NCI-H2029 (cell line): Measurements from ENCODE around the gene MUC22.
"Not testable (repeated sequence)": the region's sequence is repeated elsewhere in the genome, so short reads cannot be mapped to it uniquely, and the experiment has no call there.

Experiments used
- DNase-seq: peaks from one replicate; lab custom pipeline; 2025; lab: John Stamatoyannopoulos, UW

MUC22 gene

DNA sequence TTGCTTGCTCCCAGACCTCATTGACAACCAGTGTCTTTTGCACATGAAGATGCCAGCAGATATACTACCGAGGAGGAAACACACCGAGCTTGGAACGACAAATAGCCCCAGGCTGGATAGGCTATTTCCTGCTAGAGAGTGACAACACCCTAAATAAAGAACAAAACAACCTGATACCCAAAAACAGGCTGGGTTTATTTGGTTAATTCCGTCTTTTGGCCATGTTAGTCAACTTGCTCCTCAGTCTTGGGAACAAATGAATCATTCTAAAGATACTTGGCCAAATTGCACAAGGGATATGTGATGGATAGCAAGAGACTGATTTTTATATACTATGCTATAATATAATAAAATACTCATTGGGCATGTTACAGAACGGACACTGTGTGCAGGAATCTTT, 11.5 kb upstream of the MUC22 start:
- no peak for DNase-seq

DNA sequence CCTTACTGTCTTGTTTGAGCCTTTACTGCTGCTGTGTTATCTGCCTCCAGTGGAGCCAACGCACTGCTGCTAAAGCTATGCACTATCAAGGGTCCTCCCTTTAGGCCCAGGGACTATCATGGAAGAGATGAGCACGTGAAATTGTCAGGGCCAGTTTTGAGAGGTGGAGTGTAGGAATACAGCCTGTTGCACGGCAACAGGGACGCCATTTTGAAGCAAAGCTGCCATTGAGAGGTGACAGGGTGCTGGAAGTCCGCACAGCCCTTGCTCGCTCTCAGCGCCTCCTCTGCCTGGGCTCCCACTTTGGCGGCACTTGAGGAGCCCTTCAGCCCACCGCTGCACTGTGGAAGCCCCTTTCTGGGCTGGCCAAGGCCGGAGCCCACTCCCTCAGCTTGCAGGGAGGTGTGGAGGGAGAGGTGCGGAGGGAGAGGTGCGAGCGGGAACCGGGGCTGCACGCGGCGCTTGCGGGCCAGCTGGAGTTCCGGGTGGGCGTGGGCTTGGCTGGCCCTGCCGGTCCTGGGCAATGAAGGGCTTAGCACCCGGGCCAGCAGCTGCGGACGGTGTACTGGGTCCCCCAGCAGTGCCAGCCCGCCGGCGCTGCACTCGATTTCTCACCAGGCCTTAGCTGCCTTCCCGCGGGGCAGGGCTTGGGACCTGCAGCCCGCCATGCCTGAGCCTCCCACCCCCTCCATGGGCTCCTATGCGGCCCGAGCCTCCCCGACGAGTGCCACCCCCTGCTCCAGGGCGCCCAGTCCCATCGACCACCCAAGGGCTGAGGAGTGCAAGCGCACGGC, 10.0 kb upstream of the MUC22 start:
- not testable (repeated sequence) for DNase-seq

DNA sequence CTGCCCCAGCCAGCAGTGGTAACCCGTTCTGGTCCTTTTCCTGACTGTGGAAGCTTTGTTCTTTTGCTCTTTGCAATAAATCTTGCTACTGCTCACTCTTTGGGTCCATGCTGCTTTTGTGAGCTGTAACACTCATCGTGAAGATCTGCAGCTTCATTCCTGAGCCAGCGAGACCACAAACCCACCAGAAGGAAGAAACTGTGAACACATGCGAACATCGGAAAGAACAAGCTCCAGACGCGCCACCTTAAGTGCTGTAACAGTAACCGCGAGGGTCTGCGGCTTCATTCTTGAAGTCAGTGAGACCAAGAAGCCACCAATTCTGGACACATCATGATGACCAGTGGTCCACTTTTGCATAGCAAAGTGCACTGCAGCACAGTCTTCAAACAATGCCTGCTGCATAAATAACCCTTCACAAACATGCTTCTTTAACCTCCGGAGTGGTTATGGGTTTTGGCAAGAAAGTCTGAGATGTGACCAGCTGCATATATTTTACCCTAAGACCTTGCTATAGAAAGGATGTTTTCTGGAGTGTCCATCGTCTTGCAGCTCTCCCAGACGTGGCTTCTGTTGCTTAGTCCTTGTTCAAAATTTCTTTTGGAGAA, 8.9 kb upstream of the MUC22 start:
- DNase-seq: no peak

DNA sequence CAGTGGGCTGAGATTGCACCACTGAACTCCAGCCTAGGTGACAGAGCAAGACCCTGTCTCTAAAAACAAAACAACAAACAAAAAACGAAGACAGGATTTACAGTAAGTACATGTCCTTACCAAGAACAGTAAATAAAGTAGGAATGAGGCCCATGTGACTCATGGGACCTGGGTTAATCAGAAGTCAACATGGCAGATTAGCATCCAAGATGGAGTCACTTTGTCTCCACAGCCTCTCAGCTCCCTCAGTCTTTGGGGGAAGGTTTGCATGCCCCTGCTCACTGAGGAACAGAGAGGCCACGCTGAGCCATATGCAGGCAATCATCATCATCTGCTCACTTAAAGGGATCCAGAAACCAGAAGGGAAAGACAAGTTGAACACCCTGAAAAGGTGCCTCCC, 7.8 kb upstream of the MUC22 start:
- no peak for DNase-seq

DNA sequence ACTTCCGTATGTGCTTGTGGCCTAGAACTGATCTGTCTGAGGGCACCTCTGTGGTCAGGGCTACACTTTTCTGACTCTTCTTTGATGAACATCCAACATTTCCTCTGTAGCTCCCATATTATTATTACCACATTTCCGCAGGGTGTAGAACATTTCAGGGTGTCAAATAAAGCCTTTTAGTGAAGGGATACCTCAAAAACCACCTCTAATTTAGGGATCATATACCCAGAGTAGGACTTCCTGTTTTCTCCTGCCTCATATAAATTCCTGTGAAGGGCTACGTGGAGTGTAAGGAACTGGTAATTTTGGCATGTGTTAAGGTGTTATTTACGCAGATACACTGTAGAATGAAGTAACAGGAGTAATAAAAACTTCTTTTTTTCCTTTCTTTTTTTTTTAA, 5.5 kb upstream of the MUC22 start:
- no peak for DNase-seq

DNA sequence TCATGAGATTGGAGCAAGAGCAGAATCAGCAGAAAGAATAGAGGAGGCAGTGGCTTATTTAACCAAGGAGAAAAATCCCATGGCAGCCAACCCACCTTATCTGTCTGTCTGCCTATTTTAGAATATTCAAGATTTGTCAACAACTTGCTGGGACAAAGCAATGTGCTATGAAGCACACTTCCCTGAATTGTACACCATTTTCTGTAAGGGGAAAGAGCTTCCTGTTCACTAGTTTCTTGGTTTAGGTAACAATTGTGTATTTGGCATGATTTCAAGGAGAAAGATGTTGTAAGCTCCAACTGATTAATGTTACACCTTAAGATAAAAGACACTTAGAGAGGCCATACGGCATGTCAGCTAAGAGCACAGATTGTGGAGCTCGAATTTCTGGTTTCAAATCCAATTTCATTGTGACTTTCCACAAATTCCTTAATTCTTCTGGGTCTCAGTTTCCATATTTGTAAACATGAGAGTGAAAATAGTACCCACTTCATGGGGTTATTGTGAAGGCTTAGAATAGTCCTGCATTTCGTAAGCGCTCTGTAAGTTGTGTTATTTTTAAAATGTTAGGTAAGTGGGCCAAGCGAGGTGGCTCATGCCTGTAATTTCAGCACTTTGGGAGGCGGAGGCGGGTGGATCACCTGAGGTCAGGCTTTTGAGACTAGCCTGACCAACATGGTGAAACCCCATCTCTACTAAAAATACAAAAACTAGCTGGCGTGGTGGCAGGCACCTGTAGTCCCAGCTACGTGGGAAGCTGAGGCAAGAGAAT, 4.8 kb upstream of the MUC22 start:
- no peak for DNase-seq

DNA sequence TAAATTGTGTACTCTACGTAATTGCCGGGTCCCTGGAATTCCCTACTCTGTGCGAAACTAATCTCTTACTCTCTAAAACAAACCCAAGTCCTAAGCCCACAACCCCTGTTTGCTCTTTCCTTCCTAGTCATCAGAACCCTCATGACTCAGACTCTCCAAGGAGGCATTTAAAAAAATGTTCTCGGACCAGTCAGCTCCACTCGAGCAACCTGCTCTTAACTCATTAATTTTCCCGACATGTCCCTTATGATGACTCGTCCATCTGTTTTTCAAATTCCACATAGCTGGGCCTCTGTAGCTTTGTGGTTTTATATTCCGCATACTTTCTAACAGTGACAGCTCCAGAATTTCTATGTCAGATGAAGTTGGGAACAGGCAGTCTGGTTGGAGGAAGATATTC, 2.6 kb upstream of the MUC22 start:
- no peak for DNase-seq

DNA sequence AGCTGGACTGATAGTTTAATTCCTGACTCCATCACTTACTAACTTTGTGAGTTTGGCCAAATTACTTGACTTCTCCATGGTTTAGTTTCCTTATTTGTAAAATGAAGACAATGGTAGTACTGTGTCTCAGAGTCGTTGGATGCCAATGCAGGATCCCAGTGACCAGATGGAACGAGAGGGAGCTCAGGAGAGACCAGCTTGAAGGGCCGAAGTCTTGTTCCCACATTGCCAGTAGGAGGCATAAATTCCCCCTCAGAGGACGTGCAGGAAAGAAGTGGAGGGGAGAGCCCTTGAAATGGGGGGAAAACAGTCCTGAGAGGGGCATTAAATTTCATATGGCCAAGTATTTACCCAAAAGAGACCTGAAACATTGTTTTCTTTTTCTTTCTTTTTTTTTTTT, 2.1 kb upstream of the MUC22 start:
- no peak for DNase-seq

DNA sequence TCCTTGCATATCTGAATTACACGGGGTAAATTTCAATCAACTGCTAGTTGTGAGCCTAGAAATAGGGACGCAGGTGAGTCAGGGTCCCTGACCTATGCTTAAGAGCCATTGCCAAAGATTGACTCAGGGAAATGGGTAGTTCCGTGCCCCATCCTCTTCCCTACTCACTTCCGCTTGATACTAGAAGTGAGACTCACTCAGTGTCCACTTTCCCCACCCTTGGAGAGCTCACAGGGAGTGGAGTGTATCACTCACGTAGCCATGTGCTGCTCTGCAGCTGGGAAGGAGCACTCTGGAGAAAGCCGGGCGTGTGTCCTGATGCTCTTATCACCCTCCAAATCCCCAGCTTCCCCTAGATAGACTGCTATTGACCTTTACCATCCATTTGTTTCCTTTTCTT, 543 bp upstream of the MUC22 start:
- DNase-seq: no peak

DNA sequence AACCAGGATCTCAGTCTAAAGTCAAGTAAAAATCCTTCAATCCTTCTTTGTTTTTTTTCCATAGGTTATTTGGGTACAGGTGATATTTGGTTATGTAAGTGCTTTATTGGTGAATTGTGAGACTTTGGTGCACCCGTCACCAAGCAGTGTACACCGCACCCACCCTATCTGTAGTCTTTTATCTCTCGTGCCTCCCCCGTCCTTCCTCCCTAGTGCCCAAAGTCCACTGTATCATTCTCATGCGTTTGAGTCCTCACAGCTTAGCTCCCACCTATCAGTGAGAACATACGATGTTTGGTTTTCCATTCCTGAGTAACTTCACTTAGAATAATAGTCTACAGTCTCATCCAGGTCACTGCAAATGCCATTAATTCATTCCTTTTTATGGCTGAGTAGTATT, 879 bp downstream of the MUC22 start:
- DNase-seq: no peak

DNA sequence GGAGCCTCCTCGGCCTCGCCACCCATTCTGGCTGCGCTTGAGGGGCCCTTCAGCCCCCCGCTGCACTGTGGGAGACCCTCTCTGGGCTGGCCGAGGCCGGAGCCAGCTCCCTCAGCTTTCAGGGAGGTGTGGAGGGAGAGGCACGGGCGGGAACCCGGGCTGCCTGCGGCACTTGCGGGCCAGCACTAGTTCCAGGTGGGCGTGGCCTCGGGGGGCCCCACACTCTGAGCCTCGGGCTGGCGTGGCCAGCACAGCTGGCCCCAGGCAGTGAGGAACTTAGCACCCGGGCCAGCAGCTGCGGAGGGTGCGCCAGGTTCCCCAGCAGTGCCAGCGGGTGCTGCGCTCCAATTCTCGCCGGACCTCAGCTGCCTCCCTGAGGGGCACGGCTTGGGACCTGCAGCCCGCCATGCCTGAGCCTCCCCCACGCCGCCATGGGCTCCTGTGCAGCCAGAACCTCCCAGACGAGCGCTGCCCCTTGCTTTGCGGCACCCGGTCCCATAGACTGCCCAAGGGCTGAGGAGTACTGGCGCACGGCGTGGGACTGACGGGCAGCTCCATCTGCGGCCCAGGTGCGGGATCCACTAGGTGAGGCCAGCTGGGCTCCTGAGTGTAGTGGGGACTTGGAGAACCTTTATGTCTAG, 6.5 kb downstream of the MUC22 start:
- DNase-seq: no peak

DNA sequence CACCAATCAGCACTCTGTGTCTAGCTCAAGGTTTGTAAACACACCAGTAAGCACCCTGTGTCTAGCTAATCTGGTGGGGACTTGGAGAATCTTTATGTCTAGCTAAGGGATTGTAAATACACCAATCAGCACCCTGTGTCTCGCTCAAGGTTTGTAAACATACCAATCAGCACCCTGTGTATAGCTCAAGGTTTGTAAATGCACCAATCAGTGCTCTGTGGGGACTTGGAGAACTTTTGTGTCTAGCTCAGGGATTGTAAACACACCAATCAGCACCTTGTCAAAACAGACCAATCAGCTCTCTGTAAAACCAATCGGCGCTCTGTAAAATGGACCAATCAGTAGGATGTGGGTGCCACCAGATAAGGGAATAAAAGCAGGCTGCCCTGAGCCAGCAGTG, 7.2 kb downstream of the MUC22 start:
- DNase-seq: not testable (repeated sequence)

DNA sequence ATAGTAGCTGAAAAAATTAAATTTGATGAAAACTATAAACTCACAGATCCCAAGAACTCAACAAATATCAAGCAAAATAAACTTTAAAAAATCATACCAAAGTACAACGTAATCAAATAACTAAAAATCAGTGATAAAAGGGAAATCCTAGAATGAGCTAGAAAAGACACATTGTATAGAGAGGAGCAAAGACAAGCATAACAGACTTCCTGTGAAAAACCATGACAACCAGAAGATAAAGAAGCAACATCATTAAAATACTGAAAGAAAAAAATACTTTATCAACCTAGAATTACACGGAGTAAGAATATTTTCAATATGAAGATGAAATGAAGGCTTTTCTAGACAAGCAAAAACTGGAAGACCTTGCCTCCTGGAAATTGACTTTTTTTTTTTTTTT, 9.8 kb downstream of the MUC22 start:
- DNase-seq: no peak

DNA sequence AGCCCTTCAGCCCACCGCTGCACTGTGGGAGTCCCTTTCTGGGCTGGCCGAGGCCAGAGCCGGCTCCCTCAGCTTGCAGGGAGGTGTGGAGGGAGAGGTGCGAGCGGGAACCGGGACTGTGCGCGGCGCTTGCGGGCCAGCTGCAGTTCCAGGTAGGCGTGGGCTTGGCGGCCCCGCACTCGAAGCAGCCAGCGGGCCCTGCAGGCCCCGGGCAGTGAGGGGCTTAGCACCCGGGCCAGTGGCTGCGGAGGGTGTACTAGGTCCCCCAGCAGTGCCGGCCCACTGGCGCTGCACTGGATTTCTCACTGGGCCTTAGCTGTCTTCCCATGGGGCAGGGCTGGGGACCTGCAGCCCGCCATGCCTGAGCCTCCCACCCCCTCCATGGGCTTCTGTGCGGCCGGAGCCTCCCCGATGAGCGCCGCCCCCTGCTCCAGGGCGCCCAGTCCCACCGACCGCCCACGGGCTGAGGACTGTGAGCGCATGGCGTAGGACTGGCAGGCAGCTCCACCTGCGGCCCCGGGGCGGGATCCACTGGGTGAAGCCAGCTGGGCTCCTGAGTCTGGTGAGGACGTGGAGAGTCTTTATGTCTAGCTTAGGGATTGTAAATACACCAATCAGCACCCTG, 10.5 kb downstream of the MUC22 start:
- not testable (repeated sequence) for DNase-seq

DNA sequence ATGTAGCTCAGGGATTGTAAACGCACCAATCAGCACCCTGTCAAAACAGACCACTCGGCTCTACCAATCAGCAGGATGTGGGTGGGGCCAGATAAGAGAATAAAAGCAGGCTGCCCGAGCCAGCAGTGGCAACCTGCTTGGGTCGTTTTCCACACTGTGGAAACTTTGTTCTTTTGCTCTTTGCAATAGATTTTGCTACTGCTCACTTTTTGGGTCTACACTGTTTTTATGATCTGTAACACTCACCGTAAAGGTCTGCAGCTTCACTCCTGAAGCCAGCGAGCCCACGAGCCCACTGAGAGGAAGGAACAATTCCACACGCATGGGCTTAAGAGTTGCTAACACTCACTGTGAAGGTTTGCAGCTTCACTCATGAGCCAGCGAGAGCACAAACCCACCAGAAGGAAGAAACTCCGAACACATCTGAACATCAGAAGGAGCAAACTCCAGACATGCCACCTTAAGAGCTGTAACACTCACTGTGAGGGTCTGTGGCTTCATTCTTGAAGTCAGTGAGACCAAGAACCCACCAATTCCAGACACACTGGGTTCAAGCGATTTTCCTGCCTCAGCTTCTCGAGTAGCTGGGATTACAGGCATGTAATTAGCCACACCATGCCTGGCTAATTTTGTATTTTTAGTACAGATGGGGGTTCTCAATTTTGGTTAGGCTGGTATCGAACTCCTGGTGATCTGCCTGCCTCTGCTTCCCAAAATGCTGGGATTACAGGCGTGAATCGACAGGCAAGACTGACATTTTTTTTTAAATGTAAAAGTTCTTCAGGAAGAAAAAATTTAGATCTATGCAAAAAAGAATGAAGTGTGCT, 11.6 kb downstream of the MUC22 start:
- DNase-seq: not testable (repeated sequence)

DNA sequence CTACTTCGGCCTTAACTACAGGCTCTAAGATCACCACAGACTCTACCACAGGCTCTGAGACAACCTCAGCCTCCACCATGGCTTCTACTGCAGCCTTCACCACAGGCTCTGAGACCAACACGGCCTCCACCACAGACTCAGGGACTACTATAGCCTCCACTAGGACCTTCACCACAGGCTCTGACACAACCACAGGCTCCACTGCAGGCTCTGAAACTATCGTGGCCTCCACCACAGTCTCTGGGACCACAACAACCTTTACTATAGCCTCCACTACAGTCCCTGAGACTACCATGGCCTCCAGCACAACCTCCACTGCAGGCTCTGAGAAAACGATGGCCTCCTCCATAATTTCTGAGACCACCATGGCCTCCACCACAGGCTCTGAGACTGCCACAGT, 15.3 kb downstream of the MUC22 start:
- DNase-seq: no peak

DNA sequence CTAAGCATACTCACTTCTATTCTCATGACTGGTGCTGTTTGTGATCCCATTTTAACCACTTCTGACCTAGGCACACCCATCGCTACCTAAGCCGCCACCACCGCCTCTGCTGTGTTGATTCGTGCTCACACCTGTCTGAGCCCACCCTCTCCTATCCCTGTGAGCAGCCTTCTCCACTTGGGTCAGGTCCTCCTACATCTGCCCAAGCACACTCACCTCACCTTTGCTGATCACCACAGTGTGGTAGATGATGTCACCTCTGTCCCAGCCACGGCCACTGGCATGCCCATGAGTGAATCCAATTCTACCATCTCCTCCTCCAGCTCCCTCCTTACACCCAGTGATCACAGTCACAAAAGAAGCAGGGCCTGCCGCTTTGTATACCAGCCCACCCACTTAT, 20.8 kb downstream of the MUC22 start:
- DNase-seq: no peak

DNA sequence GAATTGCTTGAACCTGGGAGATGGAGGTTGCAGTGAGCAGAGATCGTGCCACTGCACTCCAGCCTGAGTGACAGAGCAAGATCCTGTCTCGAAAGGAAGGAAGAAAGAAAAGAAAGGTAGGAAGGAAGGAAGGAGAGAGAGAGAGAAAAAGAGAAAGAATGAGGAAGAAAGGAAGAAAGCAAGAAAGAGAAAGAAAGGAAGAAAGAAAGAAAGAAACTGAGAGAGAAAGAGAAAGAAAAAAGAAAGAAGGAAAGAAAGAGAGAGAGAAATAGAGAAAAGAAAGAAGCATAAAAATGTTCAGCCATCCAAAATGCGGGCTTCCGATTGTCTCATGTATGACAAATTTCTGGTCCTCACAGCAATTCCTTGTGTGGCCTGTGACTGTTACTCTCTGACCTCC, 22.8 kb downstream of the MUC22 start:
- no peak for DNase-seq

DNA sequence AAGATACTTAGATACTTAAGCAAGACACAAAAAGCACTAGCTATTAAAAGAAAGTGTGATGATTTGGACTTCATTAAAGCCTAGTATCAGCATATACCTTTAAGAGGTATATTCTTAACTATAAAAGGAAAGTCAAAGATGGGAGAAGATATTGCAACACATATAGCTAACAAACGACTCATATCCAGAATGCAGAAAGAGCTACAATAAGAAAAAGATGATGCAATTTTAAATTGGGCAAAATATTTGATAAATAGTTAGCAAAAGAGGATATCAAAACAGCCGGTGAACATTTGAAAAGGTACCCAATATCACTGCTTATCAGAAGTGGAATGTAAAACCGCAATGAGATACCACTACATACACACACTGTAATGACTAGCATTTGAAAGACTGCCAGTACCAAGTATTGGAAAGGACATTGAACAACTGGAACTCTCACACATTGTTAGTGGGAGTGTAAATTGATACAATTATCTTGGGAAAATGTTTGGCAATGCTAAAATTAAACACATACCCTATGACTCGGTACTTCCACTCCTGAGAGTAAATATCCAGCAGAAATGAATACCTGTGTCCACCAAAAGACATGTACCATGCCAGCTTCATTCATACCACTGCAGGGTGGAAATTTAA, 25.7 kb downstream of the MUC22 start:
- no peak for DNase-seq

DNA sequence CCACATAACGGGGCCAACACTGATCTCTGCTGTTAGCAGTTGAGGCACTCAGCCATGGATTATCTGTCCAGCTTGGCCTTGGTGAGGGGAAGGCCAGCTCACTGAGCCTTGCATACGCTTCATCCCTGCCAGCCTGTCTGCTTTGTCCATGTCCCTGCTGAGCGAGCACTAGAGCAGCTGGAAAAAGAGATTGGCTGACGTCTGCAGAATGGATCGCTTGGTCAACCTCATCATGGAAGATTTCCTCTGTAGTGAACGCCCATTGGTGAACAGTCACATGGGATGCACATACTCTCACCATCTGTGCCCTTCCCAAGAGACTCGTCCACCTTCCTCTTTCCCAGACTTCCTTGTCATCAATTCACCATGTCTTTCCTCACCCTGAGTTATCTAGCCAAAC, 26.9 kb downstream of the MUC22 start:
- no peak for DNase-seq

DNA sequence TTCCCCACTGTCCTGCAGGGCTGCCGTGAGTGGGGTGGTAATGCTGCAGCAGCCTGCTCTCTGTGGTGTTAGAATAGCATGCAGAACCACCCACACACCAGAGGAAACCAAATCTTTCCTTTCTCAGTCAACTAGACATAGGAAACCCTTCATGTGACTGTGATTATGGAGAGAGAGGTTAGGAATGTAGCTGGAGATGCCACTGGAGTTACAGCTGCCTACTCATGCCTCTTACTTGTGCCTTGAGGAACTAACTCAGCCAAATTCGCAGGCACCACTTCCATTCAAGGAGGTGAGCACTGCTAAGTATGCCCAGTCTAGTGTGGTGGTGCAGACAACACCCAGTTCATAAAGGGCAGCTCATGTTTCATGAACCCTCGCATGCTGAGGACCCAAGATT, 27.4 kb downstream of the MUC22 start:
- DNase-seq: no peak
